Measurements from ENCODE around the gene CPAMD8. TPM values are rescaled to one million over a fixed set of nuclear protein-coding genes. Genes with fewer than 3 reads are reported as not detected.

The CPAMD8 gene
- total and polyA plus RNA-seq, 9 of the 15 experiments (the other 6 are each of a cell fraction or from before 2014, with no cell fraction given): 0.20 to 2.1 (median 1.3) TPM

DNA sequence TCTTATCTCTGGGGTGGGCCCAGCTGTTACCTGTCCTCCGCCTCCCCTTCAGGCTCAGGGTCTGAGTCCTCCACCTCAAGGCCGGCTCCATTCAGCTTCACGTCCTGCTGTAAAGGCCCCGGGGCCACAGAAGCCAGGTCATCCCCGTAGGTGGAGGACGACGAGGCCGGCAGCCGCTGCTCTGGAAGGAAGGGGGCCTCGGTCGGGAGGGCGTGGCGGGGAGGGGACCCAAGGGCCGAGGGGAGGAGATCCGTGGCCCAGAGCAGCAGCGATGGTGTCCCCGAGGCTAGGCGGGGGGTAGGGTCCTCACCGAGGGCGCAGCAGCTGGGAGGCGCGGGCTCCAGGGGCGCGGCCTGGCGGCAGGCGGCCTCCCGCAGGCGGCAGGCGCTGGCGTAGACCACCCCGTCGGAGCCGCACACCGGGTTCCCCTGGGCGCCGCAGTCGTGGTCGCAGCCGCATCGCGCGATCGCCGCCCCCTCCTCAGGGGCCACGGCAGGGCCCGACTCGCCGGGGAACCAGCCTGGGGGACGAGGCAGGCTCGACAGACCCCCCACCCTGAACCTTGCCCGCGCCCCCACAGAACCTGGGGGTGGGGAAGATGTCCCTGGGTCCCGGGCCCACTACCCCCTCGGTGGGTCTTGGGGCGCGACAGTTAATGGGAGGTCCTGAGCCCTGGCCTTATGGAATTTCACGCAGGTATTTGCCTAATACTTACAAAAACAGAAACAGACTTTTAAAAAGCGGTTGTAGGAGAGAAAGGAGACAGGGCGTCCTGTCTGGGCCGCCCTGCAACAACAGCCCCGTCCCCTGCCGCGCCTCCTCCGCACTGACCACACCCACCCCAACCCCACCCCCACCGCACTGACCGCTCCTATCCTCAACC lies 130.2 kb downstream of the CPAMD8 start (continued):
- peak; percentile 7; the same call in 1 of the 2 replicates for TF ChIP-seq NCOA6 (IDR thresholded peaks at IDR 0.05)
- TF ChIP-seq XRCC4 (IDR thresholded peaks at IDR 0.05; ENCODE audit: extremely low read depth, insufficient read depth, insufficient read length): no peak
- TF ChIP-seq ZBTB17 (CRISPR knock-in tag; IDR thresholded peaks at IDR 0.05): peak; percentile 67
- TF ChIP-seq CEBPB (tag; IDR thresholded peaks at IDR 0.05): no peak
- no peak for TF ChIP-seq MCM2 (IDR thresholded peaks at IDR 0.05; ENCODE audit: low read depth)
- TF ChIP-seq KLF10 (CRISPR knock-in tag; IDR thresholded peaks at IDR 0.05): peak; percentile 54; the same call in 1 of the 2 replicates
- TF ChIP-seq, protein P1, sequence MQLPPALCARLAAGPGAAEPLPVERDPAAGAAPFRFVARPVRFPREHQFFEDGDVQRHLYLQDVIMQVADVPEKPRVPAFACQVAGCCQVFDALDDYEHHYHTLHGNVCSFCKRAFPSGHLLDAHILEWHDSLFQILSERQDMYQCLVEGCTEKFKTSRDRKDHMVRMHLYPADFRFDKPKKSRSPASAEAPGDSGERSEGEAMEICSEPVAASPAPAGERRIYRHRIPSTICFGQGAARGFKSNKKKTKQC (CRISPR knock-in tag; IDR thresholded peaks at IDR 0.05): no peak
- TF ChIP-seq SMAD3 (CRISPR knock-in tag; conservative IDR thresholded peaks at IDR 0.05): no peak
- TF ChIP-seq, protein P2, sequence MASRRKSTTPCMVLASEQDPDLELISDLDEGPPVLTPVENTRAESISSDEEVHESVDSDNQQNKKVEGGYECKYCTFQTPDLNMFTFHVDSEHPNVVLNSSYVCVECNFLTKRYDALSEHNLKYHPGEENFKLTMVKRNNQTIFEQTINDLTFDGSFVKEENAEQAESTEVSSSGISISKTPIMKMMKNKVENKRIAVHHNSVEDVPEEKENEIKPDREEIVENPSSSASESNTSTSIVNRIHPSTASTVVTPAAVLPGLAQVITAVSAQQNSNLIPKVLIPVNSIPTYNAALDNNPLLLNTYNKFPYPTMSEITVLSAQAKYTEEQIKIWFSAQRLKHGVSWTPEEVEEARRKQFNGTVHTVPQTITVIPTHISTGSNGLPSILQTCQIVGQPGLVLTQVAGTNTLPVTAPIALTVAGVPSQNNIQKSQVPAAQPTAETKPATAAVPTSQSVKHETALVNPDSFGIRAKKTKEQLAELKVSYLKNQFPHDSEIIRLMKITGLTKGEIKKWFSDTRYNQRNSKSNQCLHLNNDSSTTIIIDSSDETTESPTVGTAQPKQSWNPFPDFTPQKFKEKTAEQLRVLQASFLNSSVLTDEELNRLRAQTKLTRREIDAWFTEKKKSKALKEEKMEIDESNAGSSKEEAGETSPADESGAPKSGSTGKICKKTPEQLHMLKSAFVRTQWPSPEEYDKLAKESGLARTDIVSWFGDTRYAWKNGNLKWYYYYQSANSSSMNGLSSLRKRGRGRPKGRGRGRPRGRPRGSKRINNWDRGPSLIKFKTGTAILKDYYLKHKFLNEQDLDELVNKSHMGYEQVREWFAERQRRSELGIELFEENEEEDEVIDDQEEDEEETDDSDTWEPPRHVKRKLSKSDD (conservative IDR thresholded peaks at IDR 0.05; ENCODE audit: low read length): no peak
- TF ChIP-seq MYNN (IDR thresholded peaks at IDR 0.05): peak; percentile 16; the same call in 1 of the 2 replicates
- no peak for TF ChIP-seq MYNN (CRISPR knock-in tag; IDR thresholded peaks at IDR 0.05)
- TF ChIP-seq MYBL2 (IDR thresholded peaks at IDR 0.05; ENCODE audit: low read depth): no peak
- no peak for TF ChIP-seq MYBL2 (CRISPR knock-in tag; IDR thresholded peaks at IDR 0.05; ENCODE audit: borderline replicate concordance)
- TF ChIP-seq BCOR (IDR thresholded peaks at IDR 0.05): no peak
- 0 out of 2 replicates have a peak, but pooled peaks have one; percentile 7 for TF ChIP-seq OTX1 (CRISPR knock-in tag; IDR thresholded peaks at IDR 0.05)
- TF ChIP-seq, protein P3, sequence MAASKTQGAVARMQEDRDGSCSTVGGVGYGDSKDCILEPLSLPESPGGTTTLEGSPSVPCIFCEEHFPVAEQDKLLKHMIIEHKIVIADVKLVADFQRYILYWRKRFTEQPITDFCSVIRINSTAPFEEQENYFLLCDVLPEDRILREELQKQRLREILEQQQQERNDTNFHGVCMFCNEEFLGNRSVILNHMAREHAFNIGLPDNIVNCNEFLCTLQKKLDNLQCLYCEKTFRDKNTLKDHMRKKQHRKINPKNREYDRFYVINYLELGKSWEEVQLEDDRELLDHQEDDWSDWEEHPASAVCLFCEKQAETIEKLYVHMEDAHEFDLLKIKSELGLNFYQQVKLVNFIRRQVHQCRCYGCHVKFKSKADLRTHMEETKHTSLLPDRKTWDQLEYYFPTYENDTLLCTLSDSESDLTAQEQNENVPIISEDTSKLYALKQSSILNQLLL (CRISPR knock-in tag; IDR thresholded peaks at IDR 0.05; ENCODE audit: borderline replicate concordance): no peak
- peak; percentile 63 for TF ChIP-seq RBM22 (IDR thresholded peaks at IDR 0.05; ENCODE audit: low read depth, low read length, poor library complexity, severe bottlenecking)
- TF ChIP-seq, protein P4, sequence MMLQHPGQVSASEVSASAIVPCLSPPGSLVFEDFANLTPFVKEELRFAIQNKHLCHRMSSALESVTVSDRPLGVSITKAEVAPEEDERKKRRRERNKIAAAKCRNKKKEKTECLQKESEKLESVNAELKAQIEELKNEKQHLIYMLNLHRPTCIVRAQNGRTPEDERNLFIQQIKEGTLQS (IDR thresholded peaks at IDR 0.05): no peak
- TF ChIP-seq, protein P4 (CRISPR knock-in tag; conservative IDR thresholded peaks at IDR 0.05): no peak
- 0 out of 2 replicates have a peak, but pooled peaks have one; percentile 27 for TF ChIP-seq CAMTA2 (CRISPR knock-in tag; conservative IDR thresholded peaks at IDR 0.05)
- no peak for TF ChIP-seq XRCC3 (IDR thresholded peaks at IDR 0.05)
